Measurements from ENCODE around the gene CORIN. TPM values are rescaled to one million over a fixed set of nuclear protein-coding genes. Genes with fewer than 3 reads are reported as not detected.
"Not testable (repeated sequence)": the region's sequence is repeated elsewhere in the genome, so short reads cannot be mapped to it uniquely, and the experiment has no call there.

The CORIN gene
- total and polyA plus RNA-seq, 4 donors, result 0.02 to 0.23 (median 0.15) TPM

GRCh38 chr4:47694322-47694721 lies 143.5 kb downstream of the CORIN start:
- H3K9me3 ChIP-seq (ENCODE audit: control insufficient read depth in 4 of 4, low read length in 3 of 4), result no peaks in the 10 kb centered on the region
- H3K9ac ChIP-seq (ENCODE audit: low read depth in 1 of 2, low read length in 2 of 2), result no peak overlapping the region
- H3K4me3 ChIP-seq (ENCODE audit: low read depth in 1 of 3, low read length in 3 of 3), result no peak overlapping the region
- WGBS, result 97% methylated on average over 1 of the region's 1 CpG
- H3K36me3 ChIP-seq (ENCODE audit: control insufficient read depth in 4 of 4, insufficient read depth in 3 of 4, low read depth in 1 of 4, low read length in 3 of 4), result no peaks in the 10 kb centered on the region
- H3K27ac ChIP-seq (ENCODE audit: low read depth in 1 of 2, low read length in 2 of 2), result no peak overlapping the region
- no peaks in the 10 kb centered on the region for H3K27me3 ChIP-seq (ENCODE audit: control insufficient read depth in 4 of 4, insufficient read depth in 4 of 4, low read length in 3 of 4)
- no peak for DNase-seq (ENCODE audit: low spot score)
- H3K4me1 ChIP-seq (ENCODE audit: control insufficient read depth in 4 of 4, insufficient read depth in 4 of 4, low read length in 3 of 4), result no peaks in the 10 kb centered on the region
- TF ChIP-seq SP1 (IDR thresholded peaks at IDR 0.05) (no peak), HNF4G (IDR thresholded peaks at IDR 0.05) (no peak), HNF4A (conservative IDR thresholded peaks at IDR 0.05) (no peak), YY1 (IDR thresholded peaks at IDR 0.05) (no peak), JUND (IDR thresholded peaks at IDR 0.05) (no peak), RXRA (IDR thresholded peaks at IDR 0.05) (no peak), CTCF (IDR thresholded peaks at IDR 0.05; ENCODE audit: low read depth, low read length, missing input control) (no peak), MAX (IDR thresholded peaks at IDR 0.05) (no peak), NR2F2 (IDR thresholded peaks at IDR 0.05) (no peak), EGR1 (IDR thresholded peaks at IDR 0.05; ENCODE audit: low read depth in 2 of 2) (no peak), RAD21 (IDR thresholded peaks at IDR 0.05) (no peak), GABPA (IDR thresholded peaks at IDR 0.05 in 1 of 2, conservative IDR thresholded peaks at IDR 0.05 in 1 of 2) (no peak), TAF1 (conservative IDR thresholded peaks at IDR 0.05) (no peak), ZBTB33 (IDR thresholded peaks at IDR 0.05) (no peak), FOXA2 (IDR thresholded peaks at IDR 0.05) (no peak), ATF3 (IDR thresholded peaks at IDR 0.05) (no peak), FOXA1 (IDR thresholded peaks at IDR 0.05) (no peak)

GRCh38 chr4:47692691-47693090 lies 145.2 kb downstream of the CORIN start:
- H3K4me1 ChIP-seq (ENCODE audit: control insufficient read depth in 4 of 4, insufficient read depth in 4 of 4, low read length in 3 of 4), result peaks cover 0 to 4% (median 2%) of the 10 kb centered on the region in 4 donors
- DNase-seq (ENCODE audit: low spot score), result no peak
- no peak overlapping the region for H3K27ac ChIP-seq (ENCODE audit: low read depth in 1 of 2, low read length in 2 of 2)
- no peak overlapping the region for H3K4me3 ChIP-seq (ENCODE audit: low read depth in 1 of 3, low read length in 3 of 3)
- no peak for TF ChIP-seq REST (IDR thresholded peaks at IDR 0.05)
- no peak for TF ChIP-seq YY1 (IDR thresholded peaks at IDR 0.05)
- no peak for TF ChIP-seq MAX (IDR thresholded peaks at IDR 0.05)
- TF ChIP-seq HNF4G (IDR thresholded peaks at IDR 0.05), result no peak
- no peak for TF ChIP-seq RAD21 (IDR thresholded peaks at IDR 0.05)
- H3K9me3 ChIP-seq (ENCODE audit: control insufficient read depth in 4 of 4, low read length in 3 of 4), result no peaks in the 10 kb centered on the region
- no peaks in the 10 kb centered on the region for H3K36me3 ChIP-seq (ENCODE audit: control insufficient read depth in 4 of 4, insufficient read depth in 3 of 4, low read depth in 1 of 4, low read length in 3 of 4)
- WGBS, result 45% methylated on average over 7 of the region's 7 CpGs
- no peaks in the 10 kb centered on the region for H3K27me3 ChIP-seq (ENCODE audit: control insufficient read depth in 4 of 4, insufficient read depth in 4 of 4, low read length in 3 of 4)
- H3K9ac ChIP-seq (ENCODE audit: low read depth in 1 of 2, low read length in 2 of 2), result no peak overlapping the region

- not testable (repeated sequence) for H3K27ac ChIP-seq (ENCODE audit: low read depth in 1 of 2, low read length in 2 of 2); H3K9me3 ChIP-seq (ENCODE audit: control insufficient read depth in 4 of 4, low read length in 3 of 4); DNase-seq (ENCODE audit: low spot score); H3K27me3 ChIP-seq (ENCODE audit: control insufficient read depth in 4 of 4, insufficient read depth in 4 of 4, low read length in 3 of 4); H3K4me3 ChIP-seq (ENCODE audit: low read depth in 1 of 3, low read length in 3 of 3); H3K36me3 ChIP-seq (ENCODE audit: control insufficient read depth in 4 of 4, insufficient read depth in 3 of 4, low read depth in 1 of 4, low read length in 3 of 4); H3K9ac ChIP-seq (ENCODE audit: low read depth in 1 of 2, low read length in 2 of 2)
- 94% methylated on average over 1 of the region's 1 CpG for WGBS
- peaks cover 0 to 12% (median 6%) of the 10 kb centered on the region in 4 donors for H3K4me1 ChIP-seq (ENCODE audit: control insufficient read depth in 4 of 4, insufficient read depth in 4 of 4, low read length in 3 of 4)
Observed at GRCh38 chr4:47691757-47692383, 146.0 kb downstream of the CORIN start.
